Erythroblast (primary cell): ENCODE data around the gene PDK3.

ENCODE experiments used
- GATA1 ChIP-seq: IDR thresholded peaks from 2 replicates; pipeline ENCODE4 v1.6.1; 2011; ENCODE audit warnings: low read depth, mild to moderate bottlenecking, control low read depth, low read length, moderate library complexity
- POLR2A ChIP-seq: IDR thresholded peaks from 2 replicates; pipeline ENCODE4 v1.6.1; 2011; ENCODE audit warnings: mild to moderate bottlenecking, low read length

- TF ChIP-seq POLR2A (no peak), GATA1 (no peak)
Observed at GRCh38 chrX:24424948-24425347, 40.1 kb upstream of the PDK3 start.
